Upper lobe of left lung (tissue), 4 donors: ENCODE results near the gene ST13.
A peak's percentile ranks its signal among the peaks of the same experiment; 100 is the strongest.

Source experiments
- CTCF ChIP-seq, 6 experiments: fragments of 450-650 bp in 4 of 6; fragments of 200-600 bp in 2 of 6; sonication (generic) in 2 of 6; IDR thresholded peaks; one replicate each; pipeline ENCODE4 v1.5.1; 2016 to 2019; ENCODE audit warnings: antibody characterized with exemption in 6 of 6
- POLR2A ChIP-seq, 4 donors: fragments of 450-650 bp; IDR thresholded peaks; one replicate each; pipeline ENCODE4 v1.5.1; 2016 to 2017; ENCODE audit warnings: antibody characterized with exemption in 4 of 4, mild to moderate bottlenecking in 2 of 4
- POLR2AphosphoS5 ChIP-seq, 2 donors: sonication (generic); formaldehyde crosslinking; IDR thresholded peaks; one replicate each; pipeline ENCODE4 v1.5.1; 2017; ENCODE audit warnings: antibody characterized with exemption in 2 of 2

GRCh38 chr22:40856513-40857308 lies at the start of gene ST13, which contains the start of gene XPNPEP3:
- peak in 3 of 4 donors; percentile 51 to 63 (median 60) for TF ChIP-seq POLR2A (IDR thresholded peaks at IDR 0.05)
- peak in 4 of 6 experiments; percentile 10 to 30 (median 12) for TF ChIP-seq CTCF (IDR thresholded peaks at IDR 0.05)
- TF ChIP-seq POLR2AphosphoS5 (IDR thresholded peaks at IDR 0.05): peak; percentile 83 to 90
